GM21786 (cell line): ENCODE data around the gene FOXO1.

ENCODE experiments used
- ATAC-seq: cut with Tn5 transposase; IDR thresholded peaks from one replicate; pipeline ENCODE4 v1.9.1; 2021; ENCODE audit not compliant: unreplicated experiment

FOXO1 gene

DNA sequence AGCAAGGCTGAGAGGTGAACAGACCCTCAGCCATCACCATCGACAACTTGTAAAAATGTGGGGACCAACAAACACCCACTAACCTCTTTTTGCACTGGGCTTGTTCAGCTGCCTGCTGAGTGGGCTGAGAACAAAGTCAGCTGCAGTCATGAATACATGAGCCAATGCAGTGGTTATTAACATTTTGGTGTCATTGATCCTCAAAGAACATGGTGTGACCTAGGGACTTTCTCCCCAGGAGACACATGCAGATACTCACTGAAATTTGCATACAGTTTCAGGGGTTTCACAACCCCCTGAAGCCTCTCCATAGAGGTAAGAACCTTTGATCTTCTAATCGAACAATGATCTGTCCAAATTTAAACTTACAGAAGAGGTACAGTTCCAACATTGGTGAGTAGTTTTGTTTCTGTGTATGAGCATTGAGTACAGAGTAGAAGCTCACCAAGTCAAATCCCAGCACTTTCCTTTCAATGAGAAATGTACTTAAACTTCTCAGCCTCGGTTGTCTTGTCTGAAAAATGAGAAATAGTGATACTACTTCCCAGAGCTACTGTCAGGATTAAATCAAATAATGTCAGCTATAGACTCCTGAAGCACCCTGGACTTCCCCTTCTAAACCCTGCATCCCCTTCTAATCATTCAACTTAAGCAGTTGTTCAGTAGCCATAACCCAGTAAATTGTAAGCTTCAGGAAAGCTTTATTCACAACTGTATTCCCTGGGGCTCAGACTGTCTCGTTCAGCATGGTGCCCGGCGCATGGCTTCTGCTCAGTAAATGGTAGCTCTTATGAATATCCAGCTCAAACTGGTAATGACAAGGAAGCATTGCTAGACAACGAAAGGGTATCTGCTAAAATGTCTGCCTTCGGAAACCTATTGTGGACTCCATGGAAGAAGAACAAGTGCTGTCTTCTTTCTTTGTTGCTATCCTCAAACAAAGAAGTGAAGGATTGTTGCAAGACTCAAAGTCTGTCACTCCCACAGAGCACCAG, 148.7 kb downstream of the FOXO1 start:
- peak; percentile 69 for ATAC-seq

DNA sequence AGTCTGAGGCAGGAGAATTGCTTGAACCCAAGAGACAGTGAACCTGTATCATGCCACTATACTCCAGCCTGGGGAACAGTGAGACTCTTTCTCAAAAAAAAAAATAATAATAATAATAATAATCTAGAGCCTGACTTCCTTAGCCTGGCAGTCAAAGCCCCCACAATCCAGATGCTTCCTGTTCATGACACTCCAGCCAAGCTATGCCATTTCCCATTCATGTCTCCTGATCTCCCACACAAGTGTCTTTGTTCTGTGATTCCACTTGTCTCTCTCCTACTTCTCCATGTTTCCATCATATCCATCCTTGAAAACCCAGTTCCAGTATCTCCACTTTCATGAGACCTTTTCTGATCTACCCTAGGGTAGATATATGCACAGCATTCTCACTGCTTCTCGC, 150.7 kb downstream of the FOXO1 start:
- no peak for ATAC-seq

DNA sequence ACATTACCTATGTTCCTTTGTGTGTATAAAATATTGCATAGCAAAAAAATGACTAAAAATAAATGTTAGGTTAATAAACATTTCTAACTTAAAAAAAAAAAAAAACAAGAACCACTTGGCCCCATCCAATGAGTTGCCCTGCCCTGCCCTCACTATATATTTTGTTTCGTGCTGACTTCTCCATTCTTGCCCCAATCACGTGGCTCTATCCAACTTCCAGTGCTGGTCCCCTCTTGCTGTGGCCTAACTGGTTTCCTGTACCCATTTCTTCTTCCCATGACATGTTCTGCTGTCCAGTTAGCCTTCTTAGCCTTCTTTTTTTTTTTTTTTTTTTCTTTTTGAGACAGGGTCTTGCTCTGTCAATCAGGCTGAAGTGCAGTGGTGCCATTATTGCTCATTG, 151.6 kb downstream of the FOXO1 start:
- no peak for ATAC-seq

DNA sequence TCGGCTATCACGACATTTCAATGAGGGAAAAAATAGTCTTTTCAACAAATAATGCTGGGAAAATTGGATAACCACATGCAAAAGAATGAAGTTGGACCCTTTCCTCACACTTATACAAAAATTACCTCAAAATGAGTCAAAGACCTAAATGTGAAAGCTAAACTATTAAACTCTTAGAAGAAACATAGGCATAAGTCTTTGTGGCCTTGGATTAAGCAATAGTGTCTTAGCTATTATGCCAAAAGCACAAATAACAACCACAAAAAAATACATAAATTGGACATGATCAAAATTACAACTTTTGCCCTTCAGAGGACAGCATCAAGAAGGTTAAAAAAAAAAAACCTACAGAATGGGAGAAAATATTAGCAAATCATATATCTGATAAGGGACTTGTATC, 156.6 kb downstream of the FOXO1 start:
- no peak for ATAC-seq

DNA sequence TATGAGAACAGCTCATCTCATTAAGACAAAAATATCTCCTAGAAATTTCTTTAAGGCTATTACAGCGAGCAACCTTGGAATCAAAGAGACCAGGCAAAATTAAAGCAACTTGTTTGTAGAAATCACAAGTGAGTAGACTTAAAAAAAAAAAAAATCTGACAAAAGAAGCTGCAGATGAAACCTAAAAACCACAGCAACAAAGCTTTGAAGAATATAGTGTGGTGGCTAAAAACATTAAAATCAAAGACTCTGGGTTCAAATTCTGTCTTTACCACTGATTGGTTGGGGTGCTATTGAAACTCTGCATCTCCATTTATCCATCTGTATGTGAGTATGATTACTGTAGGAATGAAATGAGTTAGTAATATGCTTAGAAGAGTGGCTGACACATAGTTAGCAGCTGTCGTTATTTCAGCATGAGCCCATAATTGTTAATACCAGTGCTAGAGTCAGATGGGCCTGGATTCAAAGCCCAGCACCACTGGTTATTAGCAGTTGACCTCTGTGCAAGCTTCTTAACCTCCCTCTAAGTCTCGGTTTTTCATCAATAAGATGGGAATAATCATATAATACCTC, 157.6 kb downstream of the FOXO1 start:
- no peak for ATAC-seq

DNA sequence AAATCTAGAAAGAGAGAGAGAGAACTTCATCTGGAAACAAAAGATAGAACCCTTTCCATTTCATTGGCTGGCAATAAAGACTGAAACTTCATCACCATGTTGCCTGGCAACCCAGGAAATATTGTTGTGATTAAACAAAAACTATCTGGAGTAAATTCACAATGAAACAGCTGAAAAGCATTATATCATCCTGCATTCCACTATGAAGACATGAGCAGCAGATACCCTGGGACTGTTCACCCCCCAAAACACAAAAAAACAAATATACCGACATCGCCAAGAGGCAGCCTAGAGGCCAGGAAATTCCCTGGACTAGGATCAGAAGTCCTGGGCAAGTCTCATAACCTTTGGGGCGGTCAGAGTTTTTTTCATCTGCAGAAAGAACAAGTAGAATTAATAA, 158.3 kb downstream of the FOXO1 start:
- ATAC-seq, result no peak

DNA sequence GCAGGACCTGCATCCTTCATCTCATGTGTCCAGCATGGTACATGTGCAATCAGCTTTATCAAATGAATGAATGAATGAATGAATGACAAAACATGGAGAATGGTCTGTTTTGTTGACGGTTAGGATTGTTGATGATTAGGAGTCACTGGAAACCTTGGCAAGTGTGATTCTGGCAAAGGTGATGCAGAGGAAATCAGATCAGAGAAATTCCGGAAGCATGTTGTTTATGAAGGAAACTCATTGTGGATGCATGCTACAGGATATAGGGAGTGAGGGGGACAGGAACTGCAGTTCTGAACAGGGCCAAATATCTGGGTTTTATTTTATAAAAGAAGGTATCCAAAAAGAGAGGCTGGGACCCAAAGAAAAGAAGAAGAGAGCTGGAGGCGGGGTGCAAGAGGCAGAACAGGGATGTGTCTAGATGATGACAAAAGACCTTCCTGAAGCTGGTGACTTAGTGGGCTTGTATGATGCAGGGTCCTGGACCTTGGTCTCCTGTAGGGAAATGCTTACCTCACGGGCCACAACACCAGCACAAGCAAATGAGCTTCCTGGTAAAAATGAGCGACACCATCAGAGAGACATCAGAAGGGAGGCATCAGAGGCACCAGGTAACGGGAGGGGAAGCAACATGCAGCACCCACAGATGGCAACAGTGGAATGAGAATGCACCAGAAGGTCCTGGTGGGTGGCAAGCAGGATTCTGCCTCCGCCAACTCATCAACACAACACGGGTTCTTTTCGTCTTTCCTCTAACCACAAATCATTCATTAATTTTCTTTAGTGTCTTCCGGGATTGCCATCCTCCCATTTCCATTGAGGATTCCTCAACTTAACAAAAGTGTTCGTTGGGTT, 159.6 kb downstream of the FOXO1 start:
- ATAC-seq, result no peak
